ENCODE measurements around the gene TAOK3.

Gene TAOK3

GRCh38 chr12:118334241-118334640, 38.5 kb downstream of the TAOK3 start:
- H3K4me2 ChIP-seq (ENCODE audit: low read depth, low read length, poor library complexity, severe bottlenecking) = no peak overlapping the region
- peaks cover 11% of the 10 kb centered on the region for H4K20me1 ChIP-seq (ENCODE audit: insufficient read depth, low read length, poor library complexity, severe bottlenecking)
- H3K36me3 ChIP-seq (ENCODE audit: insufficient read depth, low read length) = peaks cover 19% of the 10 kb centered on the region; the same call in 1 of the 2 replicates
- H3K9me3 ChIP-seq (ENCODE audit: insufficient read depth, low read depth, low read length) = no peaks in the 10 kb centered on the region
- H3K9ac ChIP-seq (ENCODE audit: low read depth, low read length, poor library complexity, severe bottlenecking) = no peak overlapping the region
- peaks cover 47% of the 10 kb centered on the region for H3K4me1 ChIP-seq (ENCODE audit: insufficient read depth, low read length, poor library complexity, severe bottlenecking)
- TF ChIP-seq, protein P1, sequence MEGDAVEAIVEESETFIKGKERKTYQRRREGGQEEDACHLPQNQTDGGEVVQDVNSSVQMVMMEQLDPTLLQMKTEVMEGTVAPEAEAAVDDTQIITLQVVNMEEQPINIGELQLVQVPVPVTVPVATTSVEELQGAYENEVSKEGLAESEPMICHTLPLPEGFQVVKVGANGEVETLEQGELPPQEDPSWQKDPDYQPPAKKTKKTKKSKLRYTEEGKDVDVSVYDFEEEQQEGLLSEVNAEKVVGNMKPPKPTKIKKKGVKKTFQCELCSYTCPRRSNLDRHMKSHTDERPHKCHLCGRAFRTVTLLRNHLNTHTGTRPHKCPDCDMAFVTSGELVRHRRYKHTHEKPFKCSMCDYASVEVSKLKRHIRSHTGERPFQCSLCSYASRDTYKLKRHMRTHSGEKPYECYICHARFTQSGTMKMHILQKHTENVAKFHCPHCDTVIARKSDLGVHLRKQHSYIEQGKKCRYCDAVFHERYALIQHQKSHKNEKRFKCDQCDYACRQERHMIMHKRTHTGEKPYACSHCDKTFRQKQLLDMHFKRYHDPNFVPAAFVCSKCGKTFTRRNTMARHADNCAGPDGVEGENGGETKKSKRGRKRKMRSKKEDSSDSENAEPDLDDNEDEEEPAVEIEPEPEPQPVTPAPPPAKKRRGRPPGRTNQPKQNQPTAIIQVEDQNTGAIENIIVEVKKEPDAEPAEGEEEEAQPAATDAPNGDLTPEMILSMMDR (conservative IDR thresholded peaks at IDR 0.05; ENCODE audit: low read length) = no peak
- no peak for TF ChIP-seq EZH2phosphoT487 (IDR thresholded peaks at IDR 0.05; ENCODE audit: borderline replicate concordance)
- peaks cover 82% of the 10 kb centered on the region for H3K79me2 ChIP-seq (ENCODE audit: insufficient read depth, low read length)
- no peak overlapping the region for H3K4me3 ChIP-seq (ENCODE audit: low read length, poor library complexity, severe bottlenecking)
- peaks cover 14% of the 10 kb centered on the region for H3F3A ChIP-seq (ENCODE audit: low read depth)
- H3K27me3 ChIP-seq (ENCODE audit: insufficient read depth, low read length, poor library complexity, severe bottlenecking) = no peaks in the 10 kb centered on the region
- no peaks in the 10 kb centered on the region for H3K9me2 ChIP-seq (replicated peaks; ENCODE audit: low read depth, low read length)
- no peak overlapping the region for H2AFZ ChIP-seq (ENCODE audit: low read length)

- Histone ChIP-seq H3K4me1 (ENCODE audit: insufficient read depth, low read length, poor library complexity, severe bottlenecking) (peaks cover 55% of the 10 kb centered on the region), H3K9me3 (ENCODE audit: insufficient read depth, low read depth, low read length) (no peaks in the 10 kb centered on the region), H3K9me2 (replicated peaks; ENCODE audit: low read depth, low read length) (no peaks in the 10 kb centered on the region), H3K79me2 (ENCODE audit: insufficient read depth, low read length) (peaks cover 82% of the 10 kb centered on the region), H3K4me2 (ENCODE audit: low read depth, low read length, poor library complexity, severe bottlenecking) (peak overlapping the region; percentile 44), H3F3A (ENCODE audit: low read depth) (peaks cover 17% of the 10 kb centered on the region), H3K36me3 (ENCODE audit: insufficient read depth, low read length) (peaks cover 15% of the 10 kb centered on the region; the same call in 1 of the 2 replicates), H3K27me3 (ENCODE audit: insufficient read depth, low read length, poor library complexity, severe bottlenecking) (no peaks in the 10 kb centered on the region), H3K4me3 (ENCODE audit: low read length, poor library complexity, severe bottlenecking) (no peak overlapping the region), H3K9ac (ENCODE audit: low read depth, low read length, poor library complexity, severe bottlenecking) (peak overlapping the region; percentile 53), H4K20me1 (ENCODE audit: insufficient read depth, low read length, poor library complexity, severe bottlenecking) (peaks cover 5% of the 10 kb centered on the region), H2AFZ (ENCODE audit: low read length) (no peak overlapping the region)
- TF ChIP-seq, protein P1 (conservative IDR thresholded peaks at IDR 0.05; ENCODE audit: low read length) = no peak
- TF ChIP-seq EZH2phosphoT487 (IDR thresholded peaks at IDR 0.05; ENCODE audit: borderline replicate concordance) = no peak
These were observed 40.2 kb downstream of the TAOK3 start for GRCh38 chr12:118332511-118332910.

GRCh38 chr12:118330421-118331018, 42.2 kb downstream of the TAOK3 start:
- no peak overlapping the region for H2AFZ ChIP-seq (ENCODE audit: low read length)

More at GRCh38 chr12:118330421-118331018, 42.2 kb downstream of the TAOK3 start:
- Histone ChIP-seq H3F3A (ENCODE audit: low read depth) (peaks cover 17% of the 10 kb centered on the region), H3K4me1 (ENCODE audit: insufficient read depth, low read length, poor library complexity, severe bottlenecking) (peaks cover 72% of the 10 kb centered on the region), H3K9me2 (replicated peaks; ENCODE audit: low read depth, low read length) (no peaks in the 10 kb centered on the region), H3K4me2 (ENCODE audit: low read depth, low read length, poor library complexity, severe bottlenecking) (peak overlapping the region; percentile 85), H3K9me3 (ENCODE audit: insufficient read depth, low read depth, low read length) (no peaks in the 10 kb centered on the region), H4K20me1 (ENCODE audit: insufficient read depth, low read length, poor library complexity, severe bottlenecking) (no peaks in the 10 kb centered on the region), H3K27me3 (ENCODE audit: insufficient read depth, low read length, poor library complexity, severe bottlenecking) (no peaks in the 10 kb centered on the region), H3K4me3 (ENCODE audit: low read length, poor library complexity, severe bottlenecking) (peak overlapping the region; percentile 61), H3K79me2 (ENCODE audit: insufficient read depth, low read length) (peaks cover 82% of the 10 kb centered on the region), H3K9ac (ENCODE audit: low read depth, low read length, poor library complexity, severe bottlenecking) (peak overlapping the region; percentile 81), H3K36me3 (ENCODE audit: insufficient read depth, low read length) (peaks cover 10% of the 10 kb centered on the region)
- no peak for TF ChIP-seq EZH2phosphoT487 (IDR thresholded peaks at IDR 0.05; ENCODE audit: borderline replicate concordance)
- TF ChIP-seq, protein P1 (conservative IDR thresholded peaks at IDR 0.05; ENCODE audit: low read length) = no peak

All from Loucy (cell line).